Astrocyte (in vitro differentiated cells and primary cell): ENCODE results near the gene MPV17. TPM values are rescaled to one million over a fixed set of nuclear protein-coding genes. Genes with fewer than 3 reads are reported as not detected.

Experiments
- DNase-seq: peaks from one replicate; pipeline ENCODE4 v3.0.0-alpha.2; 2010; ENCODE audit warnings: low read depth
- FAIRE-seq: peaks from 2 replicates; lab custom pipeline; 2011; peaks lifted over from hg19 to GRCh38; lab: Jason Lieb, UNC
- H2AFZ ChIP-seq: 2 replicates; pipeline ENCODE4 v1.6.0; 2012; ENCODE audit warnings: low read depth, low read length, inconsistent platforms
- H3K27ac ChIP-seq: 2 replicates; pipeline ENCODE4 v1.5.1; 2011; ENCODE audit warnings: low read depth, low read length, inconsistent platforms
- H3K27me3 ChIP-seq: 2 replicates; pipeline ENCODE4 v1.6.0; 2011; ENCODE audit warnings: low read length, inconsistent platforms; ENCODE audit not compliant: insufficient read depth
- H3K36me3 ChIP-seq: 2 replicates; pipeline ENCODE4 v1.5.1; 2011; ENCODE audit warnings: low read length, inconsistent platforms; ENCODE audit not compliant: insufficient read depth
- H3K4me1 ChIP-seq: 2 replicates; pipeline ENCODE4 v1.5.1; 2011; ENCODE audit warnings: low read length, inconsistent platforms; ENCODE audit not compliant: insufficient read depth
- H3K4me2 ChIP-seq: 2 replicates; pipeline ENCODE4 v1.6.0; 2012; ENCODE audit warnings: low read length, inconsistent platforms
- H3K4me3 ChIP-seq: 2 replicates; pipeline ENCODE4 v1.5.1; 2011; ENCODE audit warnings: low read depth, mild to moderate bottlenecking, low read length, inconsistent platforms; ENCODE audit not compliant: insufficient read depth
- H3K79me2 ChIP-seq: 2 replicates; pipeline ENCODE4 v1.6.0; 2012; ENCODE audit warnings: mild to moderate bottlenecking, low read length, inconsistent platforms; ENCODE audit not compliant: insufficient read depth
- H3K9ac ChIP-seq: 2 replicates; pipeline ENCODE4 v1.6.0; 2012; ENCODE audit warnings: mild to moderate bottlenecking, low read length, inconsistent platforms
- H3K9me3 ChIP-seq: 2 replicates; pipeline ENCODE4 v1.5.1; 2012; ENCODE audit warnings: low read depth, mild to moderate bottlenecking, low read length, inconsistent platforms; ENCODE audit not compliant: insufficient read depth
- H4K20me1 ChIP-seq: 2 replicates; pipeline ENCODE4 v1.6.0; 2012; ENCODE audit warnings: low read length, inconsistent platforms; ENCODE audit not compliant: insufficient read depth
- H3K27ac Mint-ChIP-seq: one replicate; pipeline ENCODE4 v1.8.0; 2021; ENCODE audit warnings: mild to moderate bottlenecking, mixed read lengths; ENCODE audit not compliant: unreplicated experiment
- H3K27me3 Mint-ChIP-seq: one replicate; pipeline ENCODE4 v1.8.0; 2021; ENCODE audit warnings: low read depth, mixed read lengths; ENCODE audit not compliant: unreplicated experiment
- H3K36me3 Mint-ChIP-seq: one replicate; pipeline ENCODE4 v1.8.0; 2021; ENCODE audit warnings: low read depth, mixed read lengths; ENCODE audit not compliant: unreplicated experiment
- H3K4me1 Mint-ChIP-seq: one replicate; pipeline ENCODE4 v1.8.0; 2021; ENCODE audit warnings: low read depth, mixed read lengths; ENCODE audit not compliant: unreplicated experiment
- H3K4me3 Mint-ChIP-seq: one replicate; pipeline ENCODE4 v1.8.0; 2021; ENCODE audit warnings: mild to moderate bottlenecking, moderate library complexity, mixed read lengths; ENCODE audit not compliant: unreplicated experiment
- H3K9me3 Mint-ChIP-seq: one replicate; pipeline ENCODE4 v1.8.0; 2021; ENCODE audit warnings: mild to moderate bottlenecking, mixed read lengths; ENCODE audit not compliant: unreplicated experiment
- CTCF ChIP-seq: IDR thresholded peaks from 2 replicates; pipeline ENCODE4 v1.5.1; 2011; ENCODE audit warnings: low read depth, mild to moderate bottlenecking, inconsistent platforms, low read length, moderate library complexity; ENCODE audit not compliant: insufficient read depth
- EZH2 ChIP-seq: IDR thresholded peaks from 2 replicates; pipeline ENCODE4 v1.6.1; 2012; ENCODE audit warnings: mild to moderate bottlenecking, low read length, inconsistent platforms; ENCODE audit not compliant: insufficient read depth
- total RNA-seq: library from RNA; stranded (reverse); gene quantifications from 2 replicates; pipeline ENCODE4 v1.2.1, GENCODE V29; 2021

MPV17 gene
- total RNA-seq, 1 donor from 2014 or later, result 54.0 TPM

- Histone ChIP-seq H3K27ac (no peak overlapping the region), H3K4me1 (no peaks in the 10 kb centered on the region), H4K20me1 (no peaks in the 10 kb centered on the region), H3K27me3 (no peaks in the 10 kb centered on the region), H3K9ac (no peak overlapping the region), H3K9me3 (no peaks in the 10 kb centered on the region), H3K4me3 (no peak overlapping the region), H3K36me3 (peaks cover 39% of the 10 kb centered on the region), H3K4me2 (no peak overlapping the region), H3K79me2 (no peaks in the 10 kb centered on the region), H2AFZ (no peak overlapping the region)
- no peak for FAIRE-seq
- Mint-ChIP-seq H3K9me3 (no peaks in the 10 kb centered on the region), H3K4me3 (no peak overlapping the region), H3K27ac (no peak overlapping the region), H3K27me3 (no peaks in the 10 kb centered on the region), H3K4me1 (peaks cover 9% of the 10 kb centered on the region), H3K36me3 (peaks cover 27% of the 10 kb centered on the region)
- no peak for DNase-seq
- TF ChIP-seq EZH2 (no peak), CTCF (no peak)
Measured at GRCh38 chr2:27336173-27336572, 13.3 kb upstream of the MPV17 start.

DNA sequence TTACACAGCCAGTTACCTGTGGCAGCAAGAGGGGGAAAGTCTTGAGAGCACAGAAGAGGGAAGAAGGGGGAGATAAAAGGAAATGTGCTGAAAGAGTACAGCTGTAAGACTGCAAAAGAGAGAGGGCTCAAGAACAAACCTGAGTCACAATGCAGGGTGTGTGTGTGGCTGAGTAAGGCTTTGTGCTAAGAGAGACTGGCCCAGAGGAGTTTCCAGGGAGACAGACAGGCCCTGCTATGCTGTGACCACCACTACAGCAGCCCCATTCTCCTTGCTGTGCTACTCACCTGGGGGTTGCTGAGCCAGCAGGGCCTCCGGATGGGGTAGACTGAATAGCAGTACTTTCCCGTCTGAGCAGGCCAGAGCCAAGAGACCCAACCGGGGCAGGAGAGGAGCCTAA, 12.4 kb upstream of the MPV17 start:
- Histone ChIP-seq H3K4me1 (no peaks in the 10 kb centered on the region), H3K9ac (no peak overlapping the region), H3K4me3 (no peak overlapping the region), H3K4me2 (no peak overlapping the region), H3K27me3 (no peaks in the 10 kb centered on the region), H4K20me1 (no peaks in the 10 kb centered on the region), H3K36me3 (peaks cover 41% of the 10 kb centered on the region), H3K27ac (no peak overlapping the region), H3K9me3 (no peaks in the 10 kb centered on the region), H3K79me2 (no peaks in the 10 kb centered on the region), H2AFZ (no peak overlapping the region)
- H3K9me3 Mint-ChIP-seq, result no peaks in the 10 kb centered on the region
- no peaks in the 10 kb centered on the region for H3K27me3 Mint-ChIP-seq
- H3K4me3 Mint-ChIP-seq, result peak overlapping the region; percentile 6
- H3K27ac Mint-ChIP-seq, result peak overlapping the region; percentile 91
- TF ChIP-seq EZH2, result no peak
- TF ChIP-seq CTCF, result no peak
- peaks cover 25% of the 10 kb centered on the region for H3K36me3 Mint-ChIP-seq
- FAIRE-seq, result no peak
- no peak for DNase-seq
- H3K4me1 Mint-ChIP-seq, result peaks cover 9% of the 10 kb centered on the region

GRCh38 chr2:27324720-27325119, 1.8 kb upstream of the MPV17 start:
- Histone ChIP-seq H3K4me2 (no peak overlapping the region), H3K4me1 (peaks cover 26% of the 10 kb centered on the region), H2AFZ (no peak overlapping the region), H4K20me1 (peaks cover 4% of the 10 kb centered on the region), H3K79me2 (peaks cover 16% of the 10 kb centered on the region), H3K36me3 (peaks cover 26% of the 10 kb centered on the region), H3K4me3 (no peak overlapping the region), H3K9ac (no peak overlapping the region), H3K27ac (no peak overlapping the region), H3K9me3 (no peaks in the 10 kb centered on the region), H3K27me3 (no peaks in the 10 kb centered on the region)
- peaks cover 16% of the 10 kb centered on the region for H3K4me1 Mint-ChIP-seq
- peak overlapping the region; percentile 28 for H3K27ac Mint-ChIP-seq
- H3K36me3 Mint-ChIP-seq, result peaks cover 25% of the 10 kb centered on the region
- H3K27me3 Mint-ChIP-seq, result no peaks in the 10 kb centered on the region
- FAIRE-seq (no peak), DNase-seq (no peak)
- TF ChIP-seq CTCF (no peak), EZH2 (no peak)
- no peaks in the 10 kb centered on the region for H3K9me3 Mint-ChIP-seq
- H3K4me3 Mint-ChIP-seq, result peak overlapping the region; percentile 63
